Panc1 (cell line): Measurements from ENCODE around the gene WFDC9. TPM values are rescaled to one million over a fixed set of nuclear protein-coding genes. Genes with fewer than 3 reads are reported as not detected.

Experiments
- ATAC-seq: fragments of 200-7000 bp; cut with Tn5 transposase; 2 replicates; pipeline ENCODE4 v1.9.1; 2020; ENCODE audit warnings: mild to moderate bottlenecking, moderate library complexity
- BruUV-seq: library from RNA; stranded (reverse); fragments of 400-500 nt; replicated peaks from 2 replicates; lab custom pipeline; 2021; lab: Mats Ljungman, UMichigan
- CTCF ChIA-PET: fragments of 300-600 bp; sonication (Branson Sonifier 250); formaldehyde crosslinking; loops from one replicate; lab custom pipeline; 2022; ENCODE audit warnings: antibody characterized with exemption; lab: Charles Lee
- POLR2A ChIA-PET: fragments of 300-600 bp; sonication (Branson Sonifier 250); formaldehyde crosslinking; loops from one replicate; lab custom pipeline; 2022; ENCODE audit warnings: antibody characterized with exemption; lab: Charles Lee
- DNase-seq: peaks from one replicate; pipeline ENCODE4 v3.0.0-alpha.2; 2010; ENCODE audit warnings: low read depth, low spot score
- H3K27ac ChIP-seq: 2 replicates; pipeline ENCODE4 v1.5.1; 2011; ENCODE audit warnings: mild to moderate bottlenecking, low read length, inconsistent platforms
- H3K27me3 ChIP-seq: fragments of 200-500 bp; sonication (Bioruptor generic); 2 replicates; pipeline ENCODE4 v1.6.0; 2014; ENCODE audit warnings: low read length, inconsistent platforms; ENCODE audit not compliant: control insufficient read depth, insufficient read depth
- H3K36me3 ChIP-seq: fragments of 200-500 bp; sonication (Bioruptor generic); 2 replicates; pipeline ENCODE4 v1.5.1; 2014; ENCODE audit warnings: inconsistent platforms, mild to moderate bottlenecking, low read length, moderate library complexity; ENCODE audit not compliant: control insufficient read depth, insufficient read depth
- H3K4me1 ChIP-seq: 2 replicates; pipeline ENCODE4 v1.5.1; 2011; ENCODE audit warnings: inconsistent platforms, mild to moderate bottlenecking, low read length, moderate library complexity; ENCODE audit not compliant: control insufficient read depth, insufficient read depth
- H3K4me3 ChIP-seq, 2 experiments: 2 replicates each; pipeline ENCODE4 v1.5.1; 2011 to 2012; ENCODE audit warnings: low read depth in 2 of 2, low read length in 2 of 2, mild to moderate bottlenecking in 2 of 2, inconsistent platforms in 1 of 2, moderate library complexity in 1 of 2
- H3K9me3 ChIP-seq: fragments of 200-500 bp; sonication (Bioruptor generic); 2 replicates; pipeline ENCODE4 v1.5.1; 2014; ENCODE audit warnings: low read depth, mild to moderate bottlenecking, inconsistent platforms, low read length, moderate library complexity; ENCODE audit not compliant: control insufficient read depth, insufficient read depth
- POLR2AphosphoS5 ChIP-seq: IDR thresholded peaks from 2 replicates; pipeline ENCODE4 v1.6.1; 2012; ENCODE audit warnings: mild to moderate bottlenecking, low read depth, low read length, moderate library complexity
- SIN3A ChIP-seq: IDR thresholded peaks from 2 replicates; pipeline ENCODE4 v1.6.1; 2012; ENCODE audit warnings: low read depth, mild to moderate bottlenecking, low read length, moderate library complexity, borderline replicate concordance; ENCODE audit not compliant: insufficient read depth
- TCF7L2 ChIP-seq: IDR thresholded peaks from 2 replicates; pipeline ENCODE4 v1.6.1; 2011; ENCODE audit warnings: mild to moderate bottlenecking, low read depth, low read length, inconsistent platforms
- in situ Hi-C: cut with HindIII; loops from 2 replicates; pipeline ENCODE4 v1.10.0; 2016; ENCODE audit warnings: low sequenced_read_pairs, low pct_unique_long_range_greater_than_20kb
- intact Hi-C: fragments of 100-400 bp; cut with micrococcal nuclease; formaldehyde crosslinking; loops from one replicate; pipeline ENCODE4 v1.10.0; 2022; ENCODE audit not compliant: unreplicated experiment
- total RNA-seq: library from RNA; stranded (reverse); gene quantifications from one replicate; pipeline ENCODE4 v1.2.1, GENCODE V29; 2021; ENCODE audit not compliant: unreplicated experiment
- TF ChIP-seq, protein P1 (sequence below), 2 experiments: IDR thresholded peaks; 2 replicates each; pipeline ENCODE4 v1.6.1; 2011 to 2012; ENCODE audit warnings: low read depth in 2 of 2, control low read depth in 1 of 2, low read length in 1 of 2, mild to moderate bottlenecking in 1 of 2, moderate library complexity in 1 of 2; ENCODE audit not compliant: insufficient read depth in 1 of 2
- TF ChIP-seq, protein P2 (sequence below): fragments of 450-650 bp; IDR thresholded peaks from 2 replicates; pipeline ENCODE4 v1.5.1; 2017; ENCODE audit warnings: mild to moderate bottlenecking

WFDC9 gene
- total RNA-seq, 1 experiment from 2014 or later = not detected

DNA sequence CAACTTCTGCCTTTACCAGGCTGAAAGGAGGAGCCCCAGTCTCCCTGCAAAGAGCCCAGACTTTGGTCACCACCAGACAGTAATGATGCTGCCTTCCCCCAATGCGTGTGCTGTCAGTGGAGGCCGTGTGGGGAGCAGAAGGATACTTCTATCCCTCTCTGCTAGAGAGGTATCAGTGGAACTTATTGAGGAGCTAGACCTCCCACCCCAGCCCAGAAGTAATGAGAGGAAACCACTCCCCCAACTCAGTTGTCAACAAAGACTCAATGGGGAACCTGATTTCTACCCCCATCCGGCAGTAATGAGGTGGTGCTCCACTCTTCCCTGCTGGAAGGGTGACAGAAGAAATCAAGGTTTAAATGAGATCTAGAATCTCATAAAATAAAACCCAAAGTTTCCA, 47.6 kb downstream of the WFDC9 start:
- in situ Hi-C loops = no loop called here
- ChIA-PET CTCF (no interaction called here), POLR2A (no interaction called here)
- H3K27me3 ChIP-seq = peaks cover 9% of the 10 kb centered on the region
- no TSS peak for BruUV-seq
- intact Hi-C loops = no loop called here
- H3K9me3 ChIP-seq = no peaks in the 10 kb centered on the region
- no peak overlapping the region for H3K27ac ChIP-seq
- no peak for TF ChIP-seq TCF7L2
- ATAC-seq = no peak
- H3K36me3 ChIP-seq = no peaks in the 10 kb centered on the region
- H3K4me3 ChIP-seq = no peak overlapping the region
- no peak for DNase-seq
- no peaks in the 10 kb centered on the region for H3K4me1 ChIP-seq

DNA sequence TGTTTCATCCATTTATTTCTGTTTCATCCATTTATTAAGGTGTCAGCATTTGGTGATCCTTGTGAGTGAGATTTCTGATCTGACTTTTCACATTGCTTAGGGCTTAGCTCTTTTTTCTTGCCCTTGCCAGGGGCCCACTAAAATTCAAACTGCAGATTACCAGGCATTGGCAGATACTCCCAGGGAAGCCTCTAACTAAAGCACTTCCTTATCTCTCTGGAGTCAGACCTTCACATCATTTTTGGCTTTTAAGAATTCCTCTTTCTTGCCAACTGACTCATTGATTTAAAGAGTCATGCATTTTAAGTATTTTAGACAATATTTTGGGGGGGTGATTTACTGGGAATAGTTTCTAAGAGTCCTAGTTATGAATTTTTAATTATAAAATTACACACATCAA, 49.4 kb downstream of the WFDC9 start:
- intact Hi-C loops (no loop called here), in situ Hi-C loops (no loop called here)
- Histone ChIP-seq H3K9me3 (no peaks in the 10 kb centered on the region), H3K27ac (no peak overlapping the region), H3K36me3 (no peaks in the 10 kb centered on the region), H3K27me3 (peaks cover 9% of the 10 kb centered on the region), H3K4me3 (no peak overlapping the region), H3K4me1 (no peaks in the 10 kb centered on the region)
- BruUV-seq = no TSS peak
- ChIA-PET POLR2A (no interaction called here), CTCF (no interaction called here)
- ATAC-seq = no peak
- no peak for DNase-seq
- TF ChIP-seq, protein P1, sequence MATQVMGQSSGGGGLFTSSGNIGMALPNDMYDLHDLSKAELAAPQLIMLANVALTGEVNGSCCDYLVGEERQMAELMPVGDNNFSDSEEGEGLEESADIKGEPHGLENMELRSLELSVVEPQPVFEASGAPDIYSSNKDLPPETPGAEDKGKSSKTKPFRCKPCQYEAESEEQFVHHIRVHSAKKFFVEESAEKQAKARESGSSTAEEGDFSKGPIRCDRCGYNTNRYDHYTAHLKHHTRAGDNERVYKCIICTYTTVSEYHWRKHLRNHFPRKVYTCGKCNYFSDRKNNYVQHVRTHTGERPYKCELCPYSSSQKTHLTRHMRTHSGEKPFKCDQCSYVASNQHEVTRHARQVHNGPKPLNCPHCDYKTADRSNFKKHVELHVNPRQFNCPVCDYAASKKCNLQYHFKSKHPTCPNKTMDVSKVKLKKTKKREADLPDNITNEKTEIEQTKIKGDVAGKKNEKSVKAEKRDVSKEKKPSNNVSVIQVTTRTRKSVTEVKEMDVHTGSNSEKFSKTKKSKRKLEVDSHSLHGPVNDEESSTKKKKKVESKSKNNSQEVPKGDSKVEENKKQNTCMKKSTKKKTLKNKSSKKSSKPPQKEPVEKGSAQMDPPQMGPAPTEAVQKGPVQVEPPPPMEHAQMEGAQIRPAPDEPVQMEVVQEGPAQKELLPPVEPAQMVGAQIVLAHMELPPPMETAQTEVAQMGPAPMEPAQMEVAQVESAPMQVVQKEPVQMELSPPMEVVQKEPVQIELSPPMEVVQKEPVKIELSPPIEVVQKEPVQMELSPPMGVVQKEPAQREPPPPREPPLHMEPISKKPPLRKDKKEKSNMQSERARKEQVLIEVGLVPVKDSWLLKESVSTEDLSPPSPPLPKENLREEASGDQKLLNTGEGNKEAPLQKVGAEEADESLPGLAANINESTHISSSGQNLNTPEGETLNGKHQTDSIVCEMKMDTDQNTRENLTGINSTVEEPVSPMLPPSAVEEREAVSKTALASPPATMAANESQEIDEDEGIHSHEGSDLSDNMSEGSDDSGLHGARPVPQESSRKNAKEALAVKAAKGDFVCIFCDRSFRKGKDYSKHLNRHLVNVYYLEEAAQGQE (IDR thresholded peaks at IDR 0.05; ENCODE audit: insufficient read depth in 1 of 2, low read depth in 2 of 2, low read length in 1 of 2) = no peak
- no peak for TF ChIP-seq POLR2AphosphoS5
- no peak for TF ChIP-seq TCF7L2
- TF ChIP-seq, protein P2, sequence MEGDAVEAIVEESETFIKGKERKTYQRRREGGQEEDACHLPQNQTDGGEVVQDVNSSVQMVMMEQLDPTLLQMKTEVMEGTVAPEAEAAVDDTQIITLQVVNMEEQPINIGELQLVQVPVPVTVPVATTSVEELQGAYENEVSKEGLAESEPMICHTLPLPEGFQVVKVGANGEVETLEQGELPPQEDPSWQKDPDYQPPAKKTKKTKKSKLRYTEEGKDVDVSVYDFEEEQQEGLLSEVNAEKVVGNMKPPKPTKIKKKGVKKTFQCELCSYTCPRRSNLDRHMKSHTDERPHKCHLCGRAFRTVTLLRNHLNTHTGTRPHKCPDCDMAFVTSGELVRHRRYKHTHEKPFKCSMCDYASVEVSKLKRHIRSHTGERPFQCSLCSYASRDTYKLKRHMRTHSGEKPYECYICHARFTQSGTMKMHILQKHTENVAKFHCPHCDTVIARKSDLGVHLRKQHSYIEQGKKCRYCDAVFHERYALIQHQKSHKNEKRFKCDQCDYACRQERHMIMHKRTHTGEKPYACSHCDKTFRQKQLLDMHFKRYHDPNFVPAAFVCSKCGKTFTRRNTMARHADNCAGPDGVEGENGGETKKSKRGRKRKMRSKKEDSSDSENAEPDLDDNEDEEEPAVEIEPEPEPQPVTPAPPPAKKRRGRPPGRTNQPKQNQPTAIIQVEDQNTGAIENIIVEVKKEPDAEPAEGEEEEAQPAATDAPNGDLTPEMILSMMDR = no peak
- TF ChIP-seq SIN3A = no peak

DNA sequence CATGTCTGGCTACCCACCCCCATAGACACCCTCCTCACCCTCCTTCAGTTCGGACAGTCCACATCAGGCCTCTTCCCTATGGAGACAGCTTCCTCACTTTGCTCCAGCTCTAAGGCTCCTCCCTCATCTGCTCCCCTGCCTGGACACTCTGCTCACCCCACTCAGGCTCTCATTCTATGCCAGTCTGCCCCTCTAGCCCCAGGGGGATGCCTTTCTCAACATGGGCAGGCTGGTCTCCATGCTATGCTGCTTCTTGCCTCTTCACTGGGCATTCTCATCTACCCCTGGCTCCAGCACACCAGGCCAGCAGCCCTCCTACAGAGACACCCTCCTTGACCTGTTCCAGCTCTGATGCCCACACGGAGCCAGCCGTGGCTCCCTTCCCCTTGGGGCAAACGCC, 51.9 kb downstream of the WFDC9 start, which contains the start of gene WFDC8:
TSS of gene WFDC8 (minus strand) at position 101 of the 400 bp plus-strand sequence. CDS start at position 64, 37 bp downstream.
- BruUV-seq = no TSS peak
- in situ Hi-C loops (no loop called here), intact Hi-C loops (no loop called here)
- TF ChIP-seq TCF7L2 (no peak), POLR2AphosphoS5 (no peak), SIN3A (no peak)
- TF ChIP-seq, protein P2 = no peak
- TF ChIP-seq, protein P1 (IDR thresholded peaks at IDR 0.05; ENCODE audit: insufficient read depth in 1 of 2, low read depth in 2 of 2, low read length in 1 of 2) = no peak
- Histone ChIP-seq H3K27ac (no peak within 1 kb of the TSS), H3K4me1 (no peaks in the 10 kb centered on the region), H3K27me3 (peaks cover 9% of the 10 kb centered on the region), H3K36me3 (no peaks in the 10 kb centered on the region), H3K9me3 (no peaks in the 10 kb centered on the region), H3K4me3 (no peak within 1 kb of the TSS)
- DNase-seq (no peak), ATAC-seq (no peak)
- ChIA-PET POLR2A (no interaction called here), CTCF (no interaction called here)
